GM18520 (cell line): Measurements from ENCODE around the gene MEGF11.
"Not testable (repeated sequence)": the region's sequence is repeated elsewhere in the genome, so short reads cannot be mapped to it uniquely, and the experiment has no call there.

ENCODE experiments used
- ATAC-seq: cut with Tn5 transposase; IDR thresholded peaks from one replicate; pipeline ENCODE4 v1.9.1; 2021; ENCODE audit not compliant: unreplicated experiment

MEGF11 gene

GRCh38 chr15:66016199-66016598 lies 237.4 kb downstream of the MEGF11 start:
- no peak for ATAC-seq

GRCh38 chr15:66014635-66015182 lies 238.8 kb downstream of the MEGF11 start:
- no peak for ATAC-seq

DNA sequence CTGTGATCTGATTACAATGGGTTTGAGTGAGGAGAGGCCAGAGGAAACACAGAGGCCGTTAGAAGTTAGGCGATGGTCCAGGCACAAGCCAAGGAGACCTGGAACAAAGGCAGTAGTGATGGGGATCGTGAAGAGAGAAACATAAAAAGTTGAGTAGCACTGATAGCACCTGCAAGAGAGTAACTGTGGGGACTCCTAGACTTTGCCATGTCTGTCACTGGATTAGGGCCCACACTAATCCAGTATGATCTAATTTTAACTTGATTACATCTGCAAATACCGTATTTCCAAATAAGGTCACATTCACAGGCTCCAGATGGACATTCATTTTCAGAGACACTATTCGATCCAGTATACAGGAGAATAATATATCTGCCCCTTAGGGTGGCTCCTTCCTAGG lies 239.5 kb downstream of the MEGF11 start:
- no peak for ATAC-seq

DNA sequence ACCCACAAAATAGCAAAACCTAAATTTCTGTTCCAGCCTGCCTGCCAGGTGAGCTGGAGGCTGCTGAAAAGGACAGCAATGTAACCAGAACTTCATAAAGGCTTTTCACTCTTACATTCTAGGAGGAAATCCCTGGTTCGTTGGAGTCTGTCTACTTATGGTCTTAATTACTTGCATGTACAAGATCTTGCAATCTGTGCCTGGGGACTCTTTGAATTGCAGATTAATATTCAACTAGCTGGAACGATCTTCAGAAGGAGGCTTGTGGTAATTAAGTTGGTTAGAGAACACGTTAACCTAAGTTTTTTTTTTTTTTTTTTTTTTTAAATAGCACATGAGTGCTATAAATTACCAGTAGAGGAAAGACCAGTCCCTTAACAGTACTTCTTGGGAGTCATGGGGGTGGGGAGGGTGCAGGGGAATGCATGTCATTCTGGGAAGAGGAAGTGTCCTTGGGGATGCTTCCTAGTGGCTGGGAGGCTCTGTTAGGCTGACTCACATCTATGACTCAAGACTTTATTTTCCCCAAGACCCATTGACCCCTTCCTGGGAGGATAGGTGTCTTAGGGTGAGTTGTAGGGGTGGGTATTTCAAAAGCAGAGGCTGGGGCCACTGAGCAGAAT lies 244.5 kb downstream of the MEGF11 start:
- no peak for ATAC-seq

- no peak for ATAC-seq
Measured at GRCh38 chr15:66007663-66008262, 245.8 kb downstream of the MEGF11 start.

GRCh38 chr15:66006986-66007385 lies 246.6 kb downstream of the MEGF11 start:
- ATAC-seq, result no peak

GRCh38 chr15:66004618-66005262 lies 248.8 kb downstream of the MEGF11 start:
- ATAC-seq, result no peak

DNA sequence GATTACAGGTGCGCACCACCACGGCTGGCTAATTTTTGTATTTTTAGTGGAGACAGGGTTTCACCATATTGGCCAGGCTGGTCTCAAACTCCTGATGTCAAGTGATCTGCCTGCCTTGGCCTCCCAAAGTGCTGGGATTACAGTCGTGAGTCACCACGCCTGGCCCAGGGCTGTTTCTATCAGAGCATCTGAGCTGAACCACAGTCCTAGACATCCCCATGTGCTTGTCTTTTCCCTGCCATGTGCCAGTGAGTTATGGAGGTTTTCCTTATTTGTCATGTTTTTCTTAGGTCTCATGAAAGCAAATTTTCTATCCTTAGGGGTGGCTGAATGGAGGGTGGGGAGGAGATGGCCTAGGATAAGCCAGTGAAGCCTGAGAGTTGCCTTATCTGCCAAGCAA lies 250.4 kb downstream of the MEGF11 start:
- not testable (repeated sequence) for ATAC-seq

- no peak for ATAC-seq
Measured at GRCh38 chr15:66001717-66002426, 251.7 kb downstream of the MEGF11 start.

GRCh38 chr15:66001042-66001441 lies 252.5 kb downstream of the MEGF11 start:
- no peak for ATAC-seq

GRCh38 chr15:65998486-65998885 lies 255.1 kb downstream of the MEGF11 start:
- no peak for ATAC-seq

- ATAC-seq, result no peak
Measured at GRCh38 chr15:65996901-65997300, 256.6 kb downstream of the MEGF11 start.

- ATAC-seq, result no peak
Measured at GRCh38 chr15:65994832-65995231, 258.7 kb downstream of the MEGF11 start.

- ATAC-seq, result no peak
Measured at GRCh38 chr15:65993762-65994161, 259.8 kb downstream of the MEGF11 start.

- ATAC-seq, result no peak
Measured at GRCh38 chr15:65993236-65993635, 260.3 kb downstream of the MEGF11 start.

- ATAC-seq, result no peak
Measured at GRCh38 chr15:65991721-65992483, 261.6 kb downstream of the MEGF11 start.

DNA sequence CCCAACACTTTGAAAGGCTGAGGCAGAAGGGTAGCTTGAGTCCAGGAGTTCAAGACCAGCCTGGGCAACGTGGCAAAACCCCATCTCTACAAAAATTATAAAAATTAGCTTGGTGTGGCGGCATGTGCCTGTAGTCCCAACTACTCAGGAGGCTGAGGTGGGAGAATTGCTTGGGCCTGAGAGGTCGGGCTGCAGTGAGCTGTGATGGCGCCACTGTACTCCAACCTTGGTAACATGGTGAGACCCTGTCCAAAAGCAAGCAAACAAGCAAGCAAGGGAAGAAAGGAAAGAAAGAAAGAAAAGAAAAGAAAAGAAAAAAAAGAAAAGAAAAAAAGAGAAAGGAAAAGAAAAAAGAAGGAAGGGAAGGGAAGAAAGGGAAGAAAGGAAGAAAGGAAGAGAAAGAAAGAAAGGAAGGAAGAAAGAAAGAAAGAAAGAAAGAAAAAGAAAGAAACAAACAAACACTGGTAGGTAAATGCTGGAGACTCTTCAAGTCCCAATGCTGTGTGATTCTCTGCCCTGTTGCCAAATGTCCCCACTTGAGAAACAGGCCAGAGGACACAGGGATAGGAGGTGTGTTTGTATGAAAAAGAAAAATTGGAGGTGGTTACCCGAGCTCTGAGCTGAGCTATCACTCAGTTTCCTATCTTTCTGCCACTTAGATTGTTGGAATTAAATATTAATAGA lies 263.1 kb downstream of the MEGF11 start:
- no peak for ATAC-seq

DNA sequence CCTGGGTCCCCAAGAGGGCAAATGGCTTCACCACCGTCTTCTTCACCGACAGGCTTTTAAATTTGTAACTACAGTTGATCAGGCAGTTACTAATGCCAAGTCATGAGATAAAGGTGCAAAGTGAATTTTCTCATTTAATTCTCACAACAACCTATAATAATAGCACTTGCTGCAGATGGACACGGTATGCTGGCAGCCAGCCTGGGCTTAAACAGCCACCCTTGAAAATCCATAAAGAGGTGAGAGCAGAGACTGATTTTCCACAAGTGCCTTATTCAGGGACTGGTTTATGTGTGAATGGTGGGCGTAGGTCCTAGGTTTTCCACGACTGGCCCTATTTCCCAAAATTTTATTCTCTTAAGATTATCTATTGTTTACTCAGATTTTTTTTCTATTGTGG lies 266.4 kb downstream of the MEGF11 start:
- no peak for ATAC-seq

GRCh38 chr15:65986416-65986815 lies 267.1 kb downstream of the MEGF11 start:
- ATAC-seq, result no peak

- no peak for ATAC-seq
Measured at GRCh38 chr15:65985387-65985786, 268.2 kb downstream of the MEGF11 start.
